Erythroblast (primary cell): ENCODE data around the gene VIT.

Experiments used
- GATA1 ChIP-seq: IDR thresholded peaks from 2 replicates; pipeline ENCODE4 v1.6.1; 2011; ENCODE audit warnings: low read depth, mild to moderate bottlenecking, control low read depth, low read length, moderate library complexity
- POLR2A ChIP-seq: IDR thresholded peaks from 2 replicates; pipeline ENCODE4 v1.6.1; 2011; ENCODE audit warnings: mild to moderate bottlenecking, low read length

DNA sequence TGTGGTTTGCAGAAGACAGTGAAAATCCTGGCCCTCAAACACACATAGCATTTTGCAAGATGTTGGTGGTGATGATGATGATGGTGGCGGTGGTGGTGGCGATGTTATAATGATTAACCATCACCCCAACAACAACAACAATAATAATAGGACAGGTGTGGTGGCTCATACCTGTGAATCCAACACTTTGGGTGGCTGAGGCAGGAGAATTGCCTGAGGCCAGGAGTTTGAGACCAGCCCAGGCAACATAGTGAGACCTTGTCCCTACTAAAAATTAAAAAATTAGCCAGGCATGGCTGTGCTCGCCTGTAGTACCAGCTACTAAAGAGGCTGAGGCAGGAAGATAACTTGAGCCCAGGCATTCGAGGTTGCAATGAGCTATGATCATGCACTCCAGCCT, 3.8 kb downstream of the VIT start:
- no peak for TF ChIP-seq POLR2A
- no peak for TF ChIP-seq GATA1
